Aorta (tissue), 5 donors: ENCODE results near the gene FKBP5. TPM values are rescaled to one million over a fixed set of nuclear protein-coding genes. Genes with fewer than 3 reads are reported as not detected.

Experiments
- ATAC-seq: fragments of 200-7000 bp; cut with Tn5 transposase; one replicate; pipeline ENCODE4 v1.9.1; 2022; ENCODE audit warnings: moderate library complexity; ENCODE audit not compliant: low FRiP score
- DNase-seq, 2 donors: peaks; one replicate each; pipeline ENCODE4 v3.0.0-alpha.2; 2020
- H3K27ac ChIP-seq, 2 donors: one replicate each; pipeline ENCODE4 v1.5.1; 2013; ENCODE audit warnings: low read length in 2 of 2, mild to moderate bottlenecking in 2 of 2, moderate library complexity in 2 of 2, control low read depth in 1 of 2, inconsistent platforms in 1 of 2, low read depth in 1 of 2
- H3K27me3 ChIP-seq, 2 donors: one replicate each; pipeline ENCODE4 v1.6.1; 2013; ENCODE audit warnings: control low read depth in 1 of 2, low read length in 1 of 2, mild to moderate bottlenecking in 1 of 2, moderate library complexity in 1 of 2; ENCODE audit not compliant: insufficient read depth in 2 of 2, control insufficient read depth in 1 of 2
- H3K36me3 ChIP-seq, 2 donors: one replicate each; pipeline ENCODE4 v1.6.1; 2013; ENCODE audit warnings: control low read depth in 1 of 2, low read length in 1 of 2, mild to moderate bottlenecking in 1 of 2; ENCODE audit not compliant: insufficient read depth in 2 of 2, control insufficient read depth in 1 of 2
- H3K4me1 ChIP-seq, 2 donors: one replicate each; pipeline ENCODE4 v1.6.1; 2013; ENCODE audit warnings: low read length in 2 of 2, control low read depth in 1 of 2, mild to moderate bottlenecking in 1 of 2, moderate library complexity in 1 of 2; ENCODE audit not compliant: insufficient read depth in 2 of 2, control insufficient read depth in 1 of 2
- H3K4me3 ChIP-seq, 2 donors: one replicate each; pipeline ENCODE4 v1.5.1; 2013; ENCODE audit warnings: low read length in 2 of 2, control low read depth in 1 of 2, mild to moderate bottlenecking in 1 of 2
- H3K9me3 ChIP-seq: one replicate; pipeline ENCODE4 v1.6.1; 2013; ENCODE audit warnings: mild to moderate bottlenecking, low read length; ENCODE audit not compliant: control insufficient read depth
- WGBS, 2 donors: extraction: QIAGEN DNeasy Blood & Tissue Kit; methylation state at CpG; one replicate each; pipeline ENCODE4 v1.1.7; 2013; 5-methylcytosine and 5-hydroxymethylcytosine counted together
- intact Hi-C, 2 donors: fragments of 100-400 bp; cut with DNase I; formaldehyde crosslinking; loops; one replicate each; pipeline versions ENCODE4 v1.14.2 to v1.15.0; 2022
- polyA plus RNA-seq, 2 donors: library from polyadenylated mRNA; stranded (reverse); fragments of 200-250 nt; gene quantifications; one replicate each; pipeline ENCODE4 v1.2.3, GENCODE V29; 2013
- total RNA-seq, 2 donors: library from RNA; stranded (reverse); fragmentation: NEBNext Ultra II Directional; extraction: Animal tissue kit (Norgen Biotek cat#: 25700); gene quantifications; one replicate each; pipeline ENCODE4 v1.2.1, GENCODE V29; 2021
- donor health status: healthy with polysubstance abuse.
- donor health status: Bipolar disorder and iron deficiency.
- donor health status: DM: no; HTN: no; CAD: no.
- donor health status: DM: no; HTN: no; CAD: no.
- donor health status: DM: yes; HTN: yes; CAD: no.

Gene FKBP5
- total and polyA plus RNA-seq, 4 donors = 25.1 to 102 (median 87.6) TPM

DNA sequence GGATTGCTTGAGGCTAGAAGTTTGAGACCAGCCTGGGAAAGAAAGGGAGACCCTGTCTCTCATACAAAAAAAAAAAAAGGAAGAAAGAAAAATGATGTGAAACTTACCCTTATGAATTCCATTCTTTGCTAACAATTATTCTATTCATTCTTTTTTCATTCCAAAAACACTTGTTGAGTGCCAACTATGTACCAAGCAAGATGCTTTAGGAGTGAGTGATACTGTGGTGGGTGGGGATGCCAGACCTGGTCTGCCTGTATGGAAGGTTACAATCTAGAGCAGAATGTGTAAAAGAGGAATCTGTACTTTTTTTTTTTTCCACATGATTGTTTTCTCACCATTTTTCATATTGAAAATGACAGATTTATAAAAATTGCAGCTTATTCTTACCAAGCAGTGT is 102.2 kb downstream of the FKBP5 start:
- no peaks in the 10 kb centered on the region for H3K36me3 ChIP-seq
- no peak for DNase-seq
- H3K4me3 ChIP-seq = no peak overlapping the region
- no peaks in the 10 kb centered on the region for H3K9me3 ChIP-seq
- intact Hi-C loops = loop anchor here in 1 of 2 donors (10.0 kb wide), 1 partner anchor 98 kb away; the partner anchor contains the start of gene FKBP5
- H3K27ac ChIP-seq = peak overlapping the region; percentile 68 to 76
- no peak for ATAC-seq
- peaks cover 7 to 21% of the 10 kb centered on the region in 2 donors for H3K4me1 ChIP-seq
- no peaks in the 10 kb centered on the region for H3K27me3 ChIP-seq

DNA sequence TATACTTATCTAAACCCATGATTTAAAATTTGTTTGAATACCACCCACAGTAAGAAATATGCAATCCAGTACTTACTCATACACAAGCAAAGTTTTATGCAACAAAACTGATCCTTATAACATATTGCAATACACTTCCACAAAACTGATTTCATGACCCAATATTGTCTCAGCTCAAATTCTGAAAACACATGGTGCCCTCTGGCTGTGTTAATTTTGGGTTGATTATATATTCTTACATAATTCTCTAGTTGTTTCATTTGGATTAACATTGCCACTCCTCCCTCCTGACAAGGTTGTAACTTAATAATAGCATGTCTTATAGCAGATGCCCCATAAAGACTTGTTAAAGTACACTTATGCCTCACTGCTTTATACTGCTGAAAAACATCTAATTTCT is 103.1 kb downstream of the FKBP5 start:
- no peaks in the 10 kb centered on the region for H3K27me3 ChIP-seq
- no peak overlapping the region for H3K27ac ChIP-seq
- H3K9me3 ChIP-seq = no peaks in the 10 kb centered on the region
- peaks cover 4 to 16% of the 10 kb centered on the region in 2 donors for H3K4me1 ChIP-seq
- intact Hi-C loops = loop anchor here in 1 of 2 donors (2.0 to 10.0 kb wide), 2 partner anchors 99 to 151 kb away; partner anchors contain the start of genes ARMC12 and FKBP5
- DNase-seq (no peak), ATAC-seq (no peak)
- no peaks in the 10 kb centered on the region for H3K36me3 ChIP-seq
- H3K4me3 ChIP-seq = no peak overlapping the region

DNA sequence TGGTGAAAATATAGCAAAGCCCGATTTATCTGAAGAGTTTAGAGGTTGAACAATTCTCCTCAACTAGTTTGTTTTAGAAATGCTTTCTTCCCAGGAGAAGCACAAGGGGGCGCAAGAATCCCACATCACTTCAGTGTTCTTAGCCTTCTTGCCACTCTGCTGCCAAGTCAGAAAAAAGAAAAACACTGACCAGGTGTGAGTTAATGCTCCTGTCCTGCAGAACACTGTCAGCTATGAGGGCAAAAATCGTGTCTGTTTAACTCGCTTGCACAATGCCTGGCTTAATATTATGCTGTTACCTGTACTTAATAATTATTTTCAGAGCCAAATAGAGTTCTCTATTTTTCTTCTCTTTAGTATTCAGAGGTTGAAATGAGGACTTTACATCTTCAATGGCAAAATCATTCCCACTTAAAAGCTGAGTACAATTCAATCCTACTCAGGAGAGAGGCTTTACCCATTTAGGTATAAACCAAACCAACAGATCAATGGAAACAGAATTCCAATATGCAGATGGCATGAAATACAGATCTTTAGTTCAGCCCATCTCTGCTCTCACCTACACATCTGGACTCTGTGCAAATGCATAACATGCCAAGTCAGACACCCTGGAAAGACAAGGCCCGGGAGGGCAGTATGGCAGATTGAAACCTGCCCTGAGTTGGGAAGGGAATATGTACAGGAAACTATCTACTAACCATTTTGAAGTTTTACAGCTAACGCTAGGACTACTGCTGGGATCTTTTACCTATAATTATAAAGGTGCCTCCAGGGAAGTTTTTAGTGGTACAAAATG is 104.6 kb downstream of the FKBP5 start:
- ATAC-seq (peak; percentile 75), DNase-seq (peak in 1 of 2 donors; percentile 72)
- H3K4me3 ChIP-seq = no peak overlapping the region
- H3K27ac ChIP-seq = peak overlapping the region in 1 of 2 donors; percentile 71
- no peaks in the 10 kb centered on the region for H3K27me3 ChIP-seq
- WGBS, 2 donors = 25 to 26% methylated on average over 6 of the region's 6 CpGs
- intact Hi-C loops = loop anchor here (1.0 to 10.0 kb wide), 5 partner anchors 43 to 153 kb away; partner anchors contain the start of genes ARMC12 (in 2 of the 2) and FKBP5 (in 2 of the 2)
- H3K9me3 ChIP-seq = no peaks in the 10 kb centered on the region
- H3K4me1 ChIP-seq = peaks cover 4 to 9% of the 10 kb centered on the region in 2 donors
- H3K36me3 ChIP-seq = peaks cover 2 to 3% of the 10 kb centered on the region in 2 donors

DNA sequence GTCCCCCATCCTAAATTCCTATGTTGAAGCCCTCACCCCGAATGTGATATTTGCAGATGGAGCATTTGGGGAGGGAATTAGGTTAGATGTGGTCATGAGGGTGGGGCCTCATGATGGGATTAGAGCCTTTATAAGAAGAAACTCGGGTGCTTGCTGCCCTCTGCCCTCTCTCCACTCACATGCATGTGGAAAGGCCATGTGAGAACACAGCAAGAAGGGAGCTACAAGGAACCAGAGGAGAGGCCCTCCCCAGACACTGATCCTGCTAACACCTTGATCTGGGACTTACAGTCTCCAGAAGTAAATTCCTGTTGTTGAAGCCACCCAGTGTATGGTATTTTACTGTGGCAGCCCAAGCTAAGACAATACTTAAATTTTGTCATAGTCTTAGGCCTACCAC is 106.4 kb downstream of the FKBP5 start:
- no peak overlapping the region for H3K27ac ChIP-seq
- WGBS, 2 donors = 67 to 69% methylated on average over 2 of the region's 2 CpGs
- intact Hi-C loops = loop anchor here (5.0 to 10.0 kb wide), 3 partner anchors 45 to 105 kb away; partner anchors contain the start of gene FKBP5 (in 2 of the 2)

DNA sequence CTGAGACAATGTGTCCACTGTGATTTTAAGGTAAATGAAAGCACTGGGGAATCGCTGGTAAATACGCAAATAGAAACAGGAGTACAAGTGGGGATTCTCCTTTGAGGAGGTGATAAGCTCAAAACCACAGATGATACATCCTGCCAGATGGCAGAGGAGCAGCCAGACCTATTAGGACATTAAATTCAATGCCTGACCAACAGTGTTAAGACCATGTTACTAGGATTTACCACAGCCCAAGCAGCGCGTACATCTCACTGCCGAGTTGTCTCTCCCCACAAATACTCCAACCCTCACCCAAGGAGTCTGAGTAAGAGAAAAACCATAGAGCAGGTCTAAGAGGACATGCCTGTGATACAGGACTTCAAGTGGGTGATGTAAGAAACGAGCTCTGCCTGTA is 107.1 kb downstream of the FKBP5 start:
- H3K4me1 ChIP-seq = peaks cover 2% of the 10 kb centered on the region in 2 donors
- ATAC-seq (no peak), DNase-seq (no peak)
- no peaks in the 10 kb centered on the region for H3K9me3 ChIP-seq
- H3K4me3 ChIP-seq = no peak overlapping the region
- no peak overlapping the region for H3K27ac ChIP-seq
- WGBS, 2 donors = 87 to 90% methylated on average over 6 of the region's 6 CpGs
- intact Hi-C loops = loop anchor here (5.0 to 10.0 kb wide), 3 partner anchors 46 to 106 kb away; partner anchors contain the start of gene FKBP5 (in 2 of the 2)
- H3K36me3 ChIP-seq = peaks cover 3 to 5% of the 10 kb centered on the region in 2 donors
- H3K27me3 ChIP-seq = no peaks in the 10 kb centered on the region

More for the DNA sequence above, 106.4 kb downstream of the FKBP5 start:
- Histone ChIP-seq H3K27me3 (no peaks in the 10 kb centered on the region), H3K4me3 (no peak overlapping the region), H3K9me3 (no peaks in the 10 kb centered on the region), H3K36me3 (peaks cover 2 to 3% of the 10 kb centered on the region in 2 donors), H3K4me1 (peaks cover 2 to 7% of the 10 kb centered on the region in 2 donors)
- DNase-seq = no peak
- ATAC-seq = no peak

DNA sequence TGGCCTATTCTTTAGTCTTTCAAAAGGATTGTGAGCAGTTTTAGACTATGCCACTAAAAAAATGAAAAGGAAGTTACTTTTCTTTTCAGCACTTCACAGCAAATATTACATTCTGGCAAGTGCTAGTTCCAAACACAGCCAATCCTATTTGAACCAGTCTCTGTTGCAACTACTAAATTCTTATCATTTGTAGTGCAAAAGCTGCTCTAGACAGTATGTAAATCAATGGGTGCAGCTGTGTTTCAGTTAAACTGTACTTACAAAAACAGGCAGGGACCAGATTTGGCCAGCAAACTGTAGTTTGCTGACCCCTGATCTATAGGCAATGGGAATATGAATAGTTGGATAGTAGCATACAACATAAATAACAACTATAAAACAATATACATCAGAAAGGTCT is 107.9 kb downstream of the FKBP5 start:
- peaks cover 0 to 2% of the 10 kb centered on the region in 2 donors for H3K4me1 ChIP-seq
- H3K4me3 ChIP-seq = no peak overlapping the region
- DNase-seq (no peak), ATAC-seq (no peak)
- H3K27ac ChIP-seq = no peak overlapping the region
- no peaks in the 10 kb centered on the region for H3K9me3 ChIP-seq
- intact Hi-C loops = loop anchor here (5.0 to 10.0 kb wide), 3 partner anchors 46 to 106 kb away; partner anchors contain the start of gene FKBP5 (in 2 of the 2)
- peaks cover 7 to 8% of the 10 kb centered on the region in 2 donors for H3K36me3 ChIP-seq
- H3K27me3 ChIP-seq = no peaks in the 10 kb centered on the region

DNA sequence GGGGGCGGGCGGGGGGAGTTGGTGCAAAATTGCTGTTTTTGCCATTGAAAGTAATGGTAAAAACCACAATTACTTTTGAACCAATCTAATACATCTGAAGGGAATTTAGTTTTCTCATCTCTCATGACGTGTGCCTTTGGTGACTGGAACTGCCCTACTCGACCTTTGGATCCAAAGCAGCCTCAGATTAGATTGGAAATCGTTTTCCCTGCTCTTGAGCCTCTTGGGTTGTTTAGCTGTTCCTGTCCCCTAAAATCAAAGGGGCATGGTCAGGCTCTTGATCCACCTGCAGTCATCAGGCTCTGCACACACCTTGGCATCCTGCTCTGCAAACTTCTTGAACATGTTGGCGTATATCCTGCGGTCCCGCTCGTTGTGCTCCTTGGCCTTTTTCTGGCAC is 112.0 kb downstream of the FKBP5 start:
- Histone ChIP-seq H3K27ac (no peak overlapping the region), H3K9me3 (no peaks in the 10 kb centered on the region), H3K36me3 (peaks cover 11 to 14% of the 10 kb centered on the region in 2 donors), H3K4me3 (no peak overlapping the region), H3K4me1 (no peaks in the 10 kb centered on the region), H3K27me3 (no peaks in the 10 kb centered on the region)
- DNase-seq = no peak
- ATAC-seq = no peak
- 87 to 90% methylated on average over 9 of the region's 9 CpGs for WGBS, 2 donors
- intact Hi-C loops = no loop called here

DNA sequence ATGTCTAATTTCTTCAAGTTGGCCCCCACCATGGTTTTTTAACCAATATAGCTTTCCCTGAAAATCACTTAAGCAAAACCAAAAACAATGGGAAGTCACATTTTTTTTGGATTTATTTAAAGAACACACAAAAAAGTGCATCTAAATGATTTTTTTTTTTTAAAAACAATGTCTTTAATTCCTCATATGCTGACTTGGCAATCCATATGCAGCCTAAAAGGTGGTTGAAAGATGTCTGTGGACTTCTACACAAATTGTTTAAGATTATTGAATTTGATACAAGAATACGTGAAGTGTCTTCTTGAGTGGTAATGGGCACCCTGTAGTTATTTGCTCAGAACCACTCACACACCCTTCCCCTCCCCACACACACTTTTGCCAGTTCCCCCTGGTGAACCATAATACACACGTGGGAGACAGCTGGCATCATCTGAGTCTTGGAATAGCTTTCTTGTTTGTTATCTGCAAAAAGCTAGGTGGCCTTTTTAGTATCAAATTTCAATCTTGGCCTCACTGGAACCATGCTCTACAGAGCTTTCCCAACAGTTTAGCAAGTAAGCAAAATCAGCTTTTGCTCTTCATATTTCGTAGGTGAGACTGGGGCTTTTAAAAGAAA is 115.1 kb downstream of the FKBP5 start:
- Histone ChIP-seq H3K27me3 (no peaks in the 10 kb centered on the region), H3K36me3 (peaks cover 8 to 11% of the 10 kb centered on the region in 2 donors), H3K4me3 (no peak overlapping the region), H3K9me3 (no peaks in the 10 kb centered on the region), H3K27ac (no peak overlapping the region), H3K4me1 (no peaks in the 10 kb centered on the region)
- no peak for ATAC-seq
- WGBS, 2 donors = 64 to 70% methylated on average over 3 of the region's 3 CpGs
- intact Hi-C loops = no loop called here
- no peak for DNase-seq
